SK-N-MC (cell line): Measurements from ENCODE around the gene GPR42.

Experiments used
- EZH2 ChIP-seq: fragments of 200-600 bp; sonication (generic); IDR thresholded peaks from one replicate; pipeline ENCODE4 v1.6.1; 2017; ENCODE audit warnings: antibody characterized with exemption
- FOXP2 ChIP-seq: optimal IDR thresholded peaks from 2 replicates; pipeline ENCODE3; 2011; ENCODE audit warnings: mild to moderate bottlenecking, moderate library complexity; ENCODE audit not compliant: insufficient read depth; ENCODE audit errors: extremely low read length, control extremely low read depth
- POLR2AphosphoS5 ChIP-seq: IDR thresholded peaks from 2 replicates; pipeline ENCODE4 v1.6.1; 2012; ENCODE audit warnings: mild to moderate bottlenecking, low read depth, low read length, borderline replicate concordance

DNA sequence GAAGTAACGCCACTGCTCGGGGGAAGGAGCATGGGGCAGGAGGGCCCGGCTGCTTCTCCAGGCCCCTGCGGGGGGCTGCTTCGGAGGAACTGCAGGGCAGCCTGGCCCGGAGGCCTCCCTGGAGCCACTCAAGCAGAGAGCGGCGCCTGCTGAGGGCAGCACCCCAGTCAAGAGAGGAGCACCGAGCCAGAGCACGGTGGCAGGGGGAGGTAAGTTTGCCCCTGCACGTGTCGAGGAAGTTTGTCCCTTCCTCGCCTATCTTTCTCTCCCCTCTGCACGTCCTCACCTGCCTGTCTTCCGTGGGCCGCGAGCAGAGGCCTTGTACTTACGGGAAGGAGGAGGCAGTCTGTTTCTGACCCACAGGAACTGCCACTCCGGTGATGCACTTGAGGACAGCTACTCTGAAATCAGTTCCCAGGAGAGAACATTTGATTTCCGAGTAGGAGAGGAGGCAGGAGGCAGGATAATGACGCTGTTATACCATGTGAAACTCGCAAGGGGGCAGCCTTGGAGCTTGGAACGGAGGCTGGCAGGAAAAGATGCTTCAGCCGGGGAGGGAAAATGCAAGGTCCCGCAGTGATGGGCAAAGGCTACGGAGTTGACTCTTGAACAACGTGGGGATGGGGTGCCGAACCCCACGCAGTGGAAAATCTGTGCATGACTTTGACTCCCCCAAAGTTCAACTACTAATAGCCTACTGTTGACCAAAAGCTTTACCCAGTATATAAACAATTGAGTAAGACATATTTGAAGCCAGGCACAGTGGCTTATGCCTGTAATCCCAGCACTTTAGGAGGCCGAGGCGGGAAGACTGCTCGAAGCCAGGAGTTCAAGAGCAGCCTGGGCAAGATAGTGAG, 18.2 kb upstream of the GPR42 start:
- TF ChIP-seq POLR2AphosphoS5 (no peak), EZH2 (no peak), FOXP2 (no peak)
